Measurements from ENCODE around the gene TFDP2.
"Not testable (repeated sequence)": the region's sequence is repeated elsewhere in the genome, so short reads cannot be mapped to it uniquely, and the experiment has no call there.

TFDP2 gene

GRCh38 chr3:142148792-142149672 is at the start of gene TFDP2:
Gene TFDP2, minus strand, starts transcription at chr3:142149544. Its CDS starts 47,795 bp downstream, at chr3:142101749.
- DNase-seq = peak; percentile 93

- no peak for DNase-seq
Observed at GRCh38 chr3:142188846-142189245, 39.5 kb upstream of the TFDP2 start.

DNA sequence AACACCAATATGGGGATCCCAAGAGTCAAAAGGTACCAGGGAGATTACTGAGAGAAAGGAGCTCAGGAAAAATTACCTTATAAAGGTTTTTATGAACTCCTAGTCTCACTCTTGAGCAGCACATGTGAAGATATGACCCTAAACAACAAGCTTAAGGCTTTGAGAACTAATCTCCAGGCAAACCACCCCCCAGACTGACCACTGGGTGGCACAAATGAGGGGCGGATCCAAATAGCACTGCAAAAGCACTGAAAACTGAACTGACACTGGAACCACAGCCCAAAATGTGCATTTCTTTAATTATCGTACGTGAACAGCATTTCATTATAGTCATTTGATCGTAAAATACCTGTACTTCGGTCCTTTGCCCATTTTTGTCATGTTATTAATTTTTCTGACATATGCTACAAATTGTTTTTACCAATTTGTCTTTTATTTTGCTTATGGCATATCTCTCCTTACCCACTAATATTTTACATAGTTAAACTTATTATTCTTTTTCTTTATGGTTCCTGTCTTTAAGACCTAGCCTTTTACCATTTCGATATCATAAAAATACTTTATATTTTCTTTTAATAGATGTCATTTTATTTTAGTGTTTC is 31.5 kb upstream of the TFDP2 start:
- no peak for DNase-seq

- DNase-seq = no peak
Observed at GRCh38 chr3:142175478-142175877, 26.1 kb upstream of the TFDP2 start.

GRCh38 chr3:142174559-142174958 is 25.2 kb upstream of the TFDP2 start:
- DNase-seq = no peak

DNA sequence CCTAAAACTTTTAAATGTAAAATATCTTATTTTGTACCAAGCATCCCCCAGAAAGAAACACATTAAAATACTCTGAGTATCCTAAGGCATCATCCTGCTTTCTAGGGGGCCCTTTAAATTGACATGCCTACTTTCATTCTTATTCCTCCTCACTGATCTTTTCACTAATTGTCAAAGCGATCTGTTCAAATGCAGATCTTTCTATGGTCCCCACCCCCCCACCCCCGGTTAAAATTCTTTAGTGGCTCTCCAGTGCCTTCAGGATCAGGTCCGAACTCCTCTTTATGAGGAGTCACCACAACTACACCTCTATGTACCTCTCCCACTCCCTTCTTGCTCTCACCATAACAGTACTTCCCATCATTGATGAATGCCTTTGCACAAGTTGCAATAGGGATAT is 19.2 kb upstream of the TFDP2 start:
- DNase-seq = no peak

GRCh38 chr3:142165194-142165593 is 15.8 kb upstream of the TFDP2 start:
- no peak for DNase-seq

DNA sequence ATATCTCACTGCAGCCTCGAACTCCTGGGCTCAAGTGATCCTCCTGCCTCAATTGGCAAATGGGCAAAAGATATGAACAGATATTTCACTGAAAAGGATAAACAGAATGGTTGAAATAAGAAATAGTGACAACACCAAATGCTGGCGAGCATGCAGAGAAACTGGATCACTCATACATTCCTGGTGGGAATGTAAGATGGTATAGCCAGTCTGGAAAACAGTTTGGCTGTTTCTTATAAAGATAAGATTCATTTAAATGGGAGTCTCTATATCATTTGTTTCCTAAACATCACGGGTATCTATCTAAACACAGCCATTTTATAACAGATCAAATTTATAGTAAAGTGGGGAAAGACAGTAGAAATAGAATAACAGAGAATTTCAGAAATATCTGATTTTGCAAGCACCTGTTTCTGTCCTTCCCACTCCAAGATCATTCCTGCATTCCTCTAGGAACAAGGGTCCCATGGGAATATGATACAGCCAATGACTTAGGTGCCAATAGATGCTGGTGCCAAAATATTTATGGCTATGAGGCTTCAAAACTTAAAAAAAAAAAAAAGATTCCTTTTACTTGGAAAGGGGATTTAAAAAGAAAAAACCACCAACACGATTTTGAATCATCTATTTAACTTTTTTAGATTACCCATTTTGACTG is 9.9 kb upstream of the TFDP2 start:
- no peak for DNase-seq

GRCh38 chr3:142154186-142154585 is 4.8 kb upstream of the TFDP2 start:
- DNase-seq = no peak

GRCh38 chr3:142152384-142152783 is 3.0 kb upstream of the TFDP2 start:
- DNase-seq = no peak

- no peak for DNase-seq
Observed at GRCh38 chr3:142151828-142152227, 2.5 kb upstream of the TFDP2 start.

DNA sequence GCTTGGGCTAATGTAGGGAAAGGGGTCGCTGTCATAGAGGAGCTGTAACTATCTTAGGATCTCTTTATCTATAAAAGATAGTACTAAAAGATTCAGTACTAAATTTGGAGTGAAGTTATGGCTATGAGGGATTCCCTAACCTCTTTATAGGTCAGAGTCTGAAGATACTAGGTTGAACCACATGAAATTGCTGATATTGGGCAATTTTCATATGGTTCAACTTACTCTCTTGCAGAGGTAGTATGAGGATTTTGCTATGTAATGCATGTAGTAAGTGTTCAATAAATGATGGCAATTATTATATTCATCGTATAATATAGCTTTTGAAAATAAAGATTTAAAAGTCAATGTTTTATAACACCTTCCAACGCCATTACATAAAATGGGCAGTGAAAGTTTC is 1.9 kb upstream of the TFDP2 start:
- DNase-seq = no peak

- no peak for DNase-seq
Observed at GRCh38 chr3:142150271-142150670, 927 bp upstream of the TFDP2 start.

DNA sequence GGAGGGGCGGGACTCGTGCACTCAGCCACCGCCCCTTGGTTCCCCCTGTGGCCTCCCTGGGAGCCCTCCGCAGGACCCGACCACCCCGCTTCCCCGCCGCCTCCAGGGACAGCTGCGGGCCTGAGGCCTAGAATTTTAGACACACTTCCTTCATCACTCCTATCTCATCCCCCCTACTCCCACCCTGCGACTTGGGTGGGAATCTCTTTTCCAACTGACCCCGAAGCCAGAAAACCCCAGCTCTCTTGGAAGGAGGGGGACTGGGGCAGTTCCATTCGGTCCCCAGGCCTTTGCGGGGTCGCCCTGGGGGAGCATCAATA is 289 bp upstream of the TFDP2 start:
- no peak for DNase-seq

- no peak for DNase-seq
Observed at GRCh38 chr3:142148044-142148791, 1.1 kb downstream of the TFDP2 start.

- not testable (repeated sequence) for DNase-seq
Observed at GRCh38 chr3:142144587-142144986, 4.8 kb downstream of the TFDP2 start.

- DNase-seq = not testable (repeated sequence)
Observed at GRCh38 chr3:142140608-142141285, 8.6 kb downstream of the TFDP2 start.

- DNase-seq = not testable (repeated sequence)
Observed at GRCh38 chr3:142137089-142137488, 12.3 kb downstream of the TFDP2 start.

DNA sequence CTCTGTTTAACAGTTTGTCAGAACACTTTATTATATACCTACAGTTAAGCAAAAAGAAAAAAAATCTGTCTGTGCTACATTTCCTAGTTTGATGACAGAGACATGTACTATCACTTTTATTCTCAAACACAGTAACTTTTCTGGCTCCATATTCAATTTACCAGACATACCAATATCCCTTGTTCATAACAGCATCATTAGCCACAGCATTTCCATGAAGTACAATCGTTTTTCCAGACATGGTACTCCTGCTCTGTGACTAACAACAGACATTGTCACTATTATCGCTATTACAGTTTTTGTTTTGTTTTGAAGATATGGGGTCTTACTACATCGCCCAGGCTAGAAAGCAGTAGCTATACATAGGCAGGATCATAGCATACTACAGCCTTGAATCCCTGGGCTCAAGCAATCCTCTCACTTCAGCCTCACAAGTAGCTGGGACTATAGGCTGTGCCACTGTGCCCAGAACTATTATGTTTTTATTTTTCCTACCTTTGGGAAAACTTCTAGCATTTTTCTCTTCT is 14.5 kb downstream of the TFDP2 start:
- DNase-seq = no peak

GRCh38 chr3:142129516-142130171 is 19.7 kb downstream of the TFDP2 start:
- DNase-seq = no peak

DNA sequence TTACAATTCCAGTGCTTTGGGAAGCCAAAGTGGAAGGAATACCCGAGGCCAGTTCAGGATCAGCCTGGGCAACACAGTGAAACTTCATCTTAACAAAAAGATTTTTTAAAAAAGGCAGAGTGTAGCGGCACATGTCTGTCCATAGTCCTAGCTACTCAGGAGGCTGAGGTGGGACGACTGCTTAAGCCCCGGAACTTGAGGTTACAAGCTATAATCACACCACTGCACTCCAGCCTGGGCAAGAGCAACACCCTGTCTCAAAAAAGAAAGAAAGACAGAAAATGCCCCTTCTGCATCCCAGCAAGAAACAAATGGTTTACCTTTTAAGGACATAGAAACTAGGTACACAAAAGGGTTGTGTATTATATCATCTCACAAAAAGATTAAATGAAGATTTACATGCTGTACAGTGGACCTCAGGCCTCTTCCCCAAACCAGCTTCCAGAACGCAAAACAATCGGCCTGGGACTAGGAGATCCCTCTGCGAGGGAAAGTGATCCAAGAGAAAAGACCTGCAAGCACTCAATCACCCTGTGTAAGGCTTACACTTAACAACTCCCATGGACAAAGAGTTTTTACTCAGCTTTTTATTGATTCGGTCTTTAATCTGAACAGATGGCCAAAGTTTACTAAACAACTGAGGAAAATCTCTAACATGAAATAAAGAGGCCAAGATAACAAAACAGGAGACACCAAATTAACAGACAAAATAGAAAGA is 21.2 kb downstream of the TFDP2 start:
- DNase-seq = no peak

Measured in activated CD8-positive, alpha-beta memory T cell treated with anti-CD3 and anti-CD28 coated beads, Interleukin-2, amount 50 U/mL, for 48 hours (primary cell).